ENCODE measurements around the gene USP9Y. TPM values are rescaled to one million over a fixed set of nuclear protein-coding genes. Genes with fewer than 3 reads are reported as not detected.

Gene USP9Y
- polyA plus RNA-seq, 2 of the 4 experiments (the other 2 are of a cell fraction) = 6.2 to 28.8 TPM

- ChIA-PET POLR2A (no interaction called here), CTCF (no interaction called here)
- Histone ChIP-seq H3K4me2 (no peak overlapping the region), H3K9me3 (no peaks in the 10 kb centered on the region), H3K4me1 (no peaks in the 10 kb centered on the region), H3K27ac (no peak overlapping the region), H3K4me3 (no peak overlapping the region)
- WGBS (ENCODE audit: missing lambda C conversion rate) = 100% methylated on average over 4 of the region's 4 CpGs
- TF ChIP-seq POLR2A (IDR thresholded peaks at IDR 0.05; ENCODE audit: low read length) (no peak), RCOR1 (IDR thresholded peaks at IDR 0.05; ENCODE audit: low read depth, low read length) (no peak), HMGXB4 (CRISPR knock-in tag; IDR thresholded peaks at IDR 0.05; ENCODE audit: borderline replicate concordance) (no peak), CHD4 (IDR thresholded peaks at IDR 0.05; ENCODE audit: borderline replicate concordance) (no peak), ZNF302 (CRISPR knock-in tag; IDR thresholded peaks at IDR 0.05) (no peak)
- no peak for DNase-seq (ENCODE audit: low read depth in 1 of 2, low spot score in 1 of 2)
- ATAC-seq = no peak
- no peak for FAIRE-seq
These were observed 64.9 kb downstream of the USP9Y start for GRCh38 chrY:12765976-12766375.

- no peak for TF ChIP-seq NFE2L2 (conservative IDR thresholded peaks at IDR 0.05; ENCODE audit: low read length)
- no peak for TF ChIP-seq USF2 (IDR thresholded peaks at IDR 0.05)
- no peak for TF ChIP-seq ZNF302 (CRISPR knock-in tag; IDR thresholded peaks at IDR 0.05)
- no peak for TF ChIP-seq NR3C1 (IDR thresholded peaks at IDR 0.05)
- TF ChIP-seq TFCP2L1 (CRISPR knock-in tag; IDR thresholded peaks at IDR 0.05) = no peak
- TF ChIP-seq CBX8 (IDR thresholded peaks at IDR 0.05) = no peak
- TF ChIP-seq EP300 (IDR thresholded peaks at IDR 0.05) = no peak
- no peaks in the 10 kb centered on the region for H3K9me3 ChIP-seq
- ATAC-seq = no peak
- H3K27ac ChIP-seq = no peak overlapping the region
- H3K4me1 ChIP-seq = no peaks in the 10 kb centered on the region
- CTCF ChIA-PET = no interaction called here
- POLR2A ChIA-PET = no interaction called here
- 96% methylated on average over 3 of the region's 3 CpGs for WGBS (ENCODE audit: missing lambda C conversion rate)
- H3K4me3 ChIP-seq = no peak overlapping the region
- H3K4me2 ChIP-seq = no peak overlapping the region
- no peak for FAIRE-seq
- DNase-seq (ENCODE audit: low read depth in 1 of 2, low spot score in 1 of 2) = no peak
These were observed 83.5 kb downstream of the USP9Y start for GRCh38 chrY:12784521-12784920.

- WGBS (ENCODE audit: missing lambda C conversion rate) = 92% methylated on average over 1 of the region's 1 CpG
- H3K4me2 ChIP-seq = no peak overlapping the region
- no peaks in the 10 kb centered on the region for H3K4me1 ChIP-seq
- no peak for DNase-seq (ENCODE audit: low read depth in 1 of 2, low spot score in 1 of 2)
- ChIA-PET POLR2A (no interaction called here), CTCF (no interaction called here)
- no peak for ATAC-seq
- no peak for FAIRE-seq
- no peak overlapping the region for H3K4me3 ChIP-seq
- TF ChIP-seq POLR2AphosphoS2 (conservative IDR thresholded peaks at IDR 0.05; ENCODE audit: low read length) = no peak
- H3K9me3 ChIP-seq = no peaks in the 10 kb centered on the region
- H3K27ac ChIP-seq = no peak overlapping the region
These were observed 93.0 kb downstream of the USP9Y start for GRCh38 chrY:12793999-12794398.

GRCh38 chrY:12808046-12808445 lies 107.0 kb downstream of the USP9Y start:
- ATAC-seq = peak in 1 of 2 experiments; percentile 54; a peak in 2 of 6 replicates
- ChIA-PET POLR2A (no interaction called here), CTCF (no interaction called here)
- no peaks in the 10 kb centered on the region for H3K9me3 ChIP-seq
- H3K4me1 ChIP-seq = peaks cover 16% of the 10 kb centered on the region; the same call in 2 of the 3 replicates
- H3K27ac ChIP-seq = peak overlapping the region; percentile 40 to 69; a peak in 4 of 6 replicates
- TF ChIP-seq BHLHE40 (IDR thresholded peaks at IDR 0.05; ENCODE audit: low read depth, low read length) = no peak
- TF ChIP-seq NPAS2 (CRISPR knock-in tag; IDR thresholded peaks at IDR 0.05; ENCODE audit: borderline replicate concordance) = no peak
- TF ChIP-seq HOXB13 (CRISPR knock-in tag; IDR thresholded peaks at IDR 0.05; ENCODE audit: low read depth) = no peak
- no peak for TF ChIP-seq BCL3 (IDR thresholded peaks at IDR 0.05)
- no peak for DNase-seq (ENCODE audit: low read depth in 1 of 2, low spot score in 1 of 2)
- FAIRE-seq = no peak
- no peak overlapping the region for H3K4me3 ChIP-seq
- WGBS (ENCODE audit: missing lambda C conversion rate) = 20% methylated on average over 1 of the region's 1 CpG
- H3K4me2 ChIP-seq = peak overlapping the region; percentile 82
